Bronchial epithelial cell (primary cell): Measurements from ENCODE around the gene RUFY4. TPM values are rescaled to one million over a fixed set of nuclear protein-coding genes. Genes with fewer than 3 reads are reported as not detected.

Experiments
- DNase-seq: peaks from one replicate; pipeline ENCODE4 v3.0.0-alpha.2; 2010; ENCODE audit warnings: low read depth
- FAIRE-seq: peaks from 2 replicates; lab custom pipeline; 2011; peaks lifted over from hg19 to GRCh38; lab: Jason Lieb, UNC
- H3K27me3 ChIP-seq: 2 replicates; pipeline ENCODE4 v1.5.1; 2011; ENCODE audit warnings: low read length; ENCODE audit not compliant: control insufficient read depth, insufficient read depth
- H3K36me3 ChIP-seq: 2 replicates; pipeline ENCODE4 v1.5.1; 2011; ENCODE audit warnings: low read length; ENCODE audit not compliant: control insufficient read depth, insufficient read depth
- H3K4me3 ChIP-seq: 2 replicates; pipeline ENCODE4 v1.5.1; 2011; ENCODE audit warnings: mild to moderate bottlenecking, low read depth, low read length, control low read depth
- CTCF ChIP-seq: IDR thresholded peaks from 2 replicates; pipeline ENCODE4 v1.5.1; 2011; ENCODE audit warnings: mild to moderate bottlenecking, moderate library complexity, low read length, control low read depth, inconsistent platforms; ENCODE audit not compliant: insufficient read depth, severe bottlenecking
- total RNA-seq: library from RNA; depleted of rRNA; stranded (reverse); fragments of >200 nt; gene quantifications from 2 replicates; pipeline ENCODE4 v1.2.1, GENCODE V29; 2014

RUFY4 gene
- total RNA-seq, 1 donor from 2014 or later: not detected

GRCh38 chr2:218060950-218061660, 7.9 kb upstream of the RUFY4 start:
- no peak overlapping the region for H3K4me3 ChIP-seq
- no peak for TF ChIP-seq CTCF
- FAIRE-seq (no peak), DNase-seq (no peak)
- no peaks in the 10 kb centered on the region for H3K36me3 ChIP-seq
- peaks cover 4% of the 10 kb centered on the region for H3K27me3 ChIP-seq

- H3K4me3 ChIP-seq: no peak overlapping the region
- peaks cover 8% of the 10 kb centered on the region for H3K27me3 ChIP-seq
- FAIRE-seq: no peak
- H3K36me3 ChIP-seq: no peaks in the 10 kb centered on the region
- DNase-seq: no peak
- TF ChIP-seq CTCF: no peak
Observed at GRCh38 chr2:218063486-218063885, 5.6 kb upstream of the RUFY4 start.

- no peak overlapping the region for H3K4me3 ChIP-seq
- no peak for TF ChIP-seq CTCF
- DNase-seq (no peak), FAIRE-seq (no peak)
- peaks cover 8% of the 10 kb centered on the region for H3K27me3 ChIP-seq
- H3K36me3 ChIP-seq: no peaks in the 10 kb centered on the region
Observed at GRCh38 chr2:218063896-218064295, 5.2 kb upstream of the RUFY4 start.

GRCh38 chr2:218065239-218066006, 3.6 kb upstream of the RUFY4 start:
- no peak overlapping the region for H3K4me3 ChIP-seq
- FAIRE-seq (no peak), DNase-seq (no peak)
- TF ChIP-seq CTCF: no peak
- H3K27me3 ChIP-seq: peaks cover 8% of the 10 kb centered on the region
- no peaks in the 10 kb centered on the region for H3K36me3 ChIP-seq

GRCh38 chr2:218066926-218067515, 2.0 kb upstream of the RUFY4 start:
- H3K36me3 ChIP-seq: no peaks in the 10 kb centered on the region
- H3K4me3 ChIP-seq: no peak overlapping the region
- peaks cover 11% of the 10 kb centered on the region for H3K27me3 ChIP-seq
- TF ChIP-seq CTCF: no peak
- FAIRE-seq (no peak), DNase-seq (no peak)
